ENCODE data around the gene GPR39. TPM values are rescaled to one million over a fixed set of nuclear protein-coding genes. Genes with fewer than 3 reads are reported as not detected.

GPR39 gene
- total RNA-seq, 4 donors from 2014 or later, result 0.13 to 1.3 TPM; not detected in 2

DNA sequence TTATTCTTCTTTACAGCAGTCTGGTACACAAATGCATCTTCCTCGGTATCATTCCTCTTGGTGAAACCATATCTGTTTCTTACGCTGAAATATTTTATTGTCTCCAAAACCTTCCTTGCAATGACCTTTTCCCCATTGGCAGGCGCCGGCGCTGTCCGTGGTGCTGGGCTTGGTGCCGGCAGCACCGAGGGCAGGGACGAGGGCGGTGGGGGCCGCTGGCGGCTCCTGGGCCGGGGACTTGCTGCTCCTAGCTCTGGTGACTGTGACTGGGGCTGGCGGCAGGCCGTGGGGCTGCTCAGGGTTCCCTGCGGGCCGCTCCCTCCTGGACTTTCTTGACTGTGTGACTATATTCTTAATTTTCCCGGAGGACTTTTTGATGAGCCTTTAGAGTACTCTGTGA lies 72.5 kb downstream of the GPR39 start:
- peak; percentile 57 for DNase-seq (ENCODE audit: extremely low spot score)
- Histone ChIP-seq H3K36me3 (no peaks in the 10 kb centered on the region), H3K27ac (replicated peaks in 1 of 4) (no peak overlapping the region), H3K4me3 (no peak overlapping the region), H3K4me1 (no peaks in the 10 kb centered on the region), H3K9me3 (no peaks in the 10 kb centered on the region), H3K27me3 (peaks cover 0 to 17% (median 2%) of the 10 kb centered on the region in 4 donors)
- WGBS, result 14% methylated on average over 14 of the region's 18 CpGs
- intact Hi-C loops (cut with DNase I), result no loop called here
- TF ChIP-seq EP300 (IDR thresholded peaks at IDR 0.05) (no peak), POLR2AphosphoS5 (IDR thresholded peaks at IDR 0.05) (no peak), POLR2A (IDR thresholded peaks at IDR 0.05; ENCODE audit: low read depth) (no peak)
- TF ChIP-seq, protein P1, sequence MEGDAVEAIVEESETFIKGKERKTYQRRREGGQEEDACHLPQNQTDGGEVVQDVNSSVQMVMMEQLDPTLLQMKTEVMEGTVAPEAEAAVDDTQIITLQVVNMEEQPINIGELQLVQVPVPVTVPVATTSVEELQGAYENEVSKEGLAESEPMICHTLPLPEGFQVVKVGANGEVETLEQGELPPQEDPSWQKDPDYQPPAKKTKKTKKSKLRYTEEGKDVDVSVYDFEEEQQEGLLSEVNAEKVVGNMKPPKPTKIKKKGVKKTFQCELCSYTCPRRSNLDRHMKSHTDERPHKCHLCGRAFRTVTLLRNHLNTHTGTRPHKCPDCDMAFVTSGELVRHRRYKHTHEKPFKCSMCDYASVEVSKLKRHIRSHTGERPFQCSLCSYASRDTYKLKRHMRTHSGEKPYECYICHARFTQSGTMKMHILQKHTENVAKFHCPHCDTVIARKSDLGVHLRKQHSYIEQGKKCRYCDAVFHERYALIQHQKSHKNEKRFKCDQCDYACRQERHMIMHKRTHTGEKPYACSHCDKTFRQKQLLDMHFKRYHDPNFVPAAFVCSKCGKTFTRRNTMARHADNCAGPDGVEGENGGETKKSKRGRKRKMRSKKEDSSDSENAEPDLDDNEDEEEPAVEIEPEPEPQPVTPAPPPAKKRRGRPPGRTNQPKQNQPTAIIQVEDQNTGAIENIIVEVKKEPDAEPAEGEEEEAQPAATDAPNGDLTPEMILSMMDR (IDR thresholded peaks at IDR 0.05), result no peak

- no peak overlapping the region for H3K27ac ChIP-seq (replicated peaks in 1 of 4)
- no peaks in the 10 kb centered on the region for H3K9me3 ChIP-seq
- no peaks in the 10 kb centered on the region for H3K36me3 ChIP-seq
- intact Hi-C loops (cut with DNase I), result no loop called here
- TF ChIP-seq, protein P1 (IDR thresholded peaks at IDR 0.05), result no peak
- no peak for TF ChIP-seq EP300 (IDR thresholded peaks at IDR 0.05)
- no peak for TF ChIP-seq POLR2AphosphoS5 (IDR thresholded peaks at IDR 0.05)
- TF ChIP-seq POLR2A (IDR thresholded peaks at IDR 0.05; ENCODE audit: low read depth), result no peak
- no peaks in the 10 kb centered on the region for H3K4me1 ChIP-seq
- H3K4me3 ChIP-seq, result no peak overlapping the region
- H3K27me3 ChIP-seq, result no peaks in the 10 kb centered on the region
- WGBS, result 81% methylated on average over 2 of the region's 2 CpGs
- DNase-seq (ENCODE audit: extremely low spot score), result peak; percentile 62
These were observed 79.3 kb downstream of the GPR39 start for GRCh38 chr2:132495881-132496280.

DNA sequence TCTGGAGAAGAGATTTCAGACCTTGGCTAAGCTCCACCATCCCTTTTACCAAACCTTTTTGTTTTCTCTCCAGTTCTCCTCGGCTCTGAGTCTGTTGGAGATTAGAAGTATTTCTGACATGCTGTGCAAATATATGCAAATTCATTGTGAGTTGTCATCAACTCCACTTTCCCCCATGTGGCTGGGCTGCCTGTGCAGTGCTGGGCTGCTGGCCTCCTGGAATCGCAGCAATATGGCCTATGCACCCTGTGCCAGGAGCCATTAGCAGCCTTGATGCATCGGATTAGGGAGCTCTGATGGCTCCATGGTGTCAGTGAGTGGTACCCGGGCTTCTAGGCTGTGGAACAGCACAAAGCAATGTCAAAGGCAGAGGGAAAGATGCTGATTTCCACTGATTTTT lies 80.0 kb downstream of the GPR39 start:
- Histone ChIP-seq H3K4me1 (no peaks in the 10 kb centered on the region), H3K4me3 (no peak overlapping the region), H3K27me3 (no peaks in the 10 kb centered on the region), H3K9me3 (peaks cover 0 to under 1% (median 0%) of the 10 kb centered on the region in 4 donors), H3K36me3 (no peaks in the 10 kb centered on the region), H3K27ac (replicated peaks in 1 of 4) (no peak overlapping the region)
- intact Hi-C loops (cut with DNase I), result no loop called here
- TF ChIP-seq POLR2A (IDR thresholded peaks at IDR 0.05; ENCODE audit: low read depth) (no peak), EP300 (IDR thresholded peaks at IDR 0.05) (no peak), POLR2AphosphoS5 (IDR thresholded peaks at IDR 0.05) (no peak)
- TF ChIP-seq, protein P1 (IDR thresholded peaks at IDR 0.05), result no peak
- DNase-seq (ENCODE audit: extremely low spot score), result peak; percentile 57
- 81% methylated on average over 4 of the region's 4 CpGs for WGBS

DNA sequence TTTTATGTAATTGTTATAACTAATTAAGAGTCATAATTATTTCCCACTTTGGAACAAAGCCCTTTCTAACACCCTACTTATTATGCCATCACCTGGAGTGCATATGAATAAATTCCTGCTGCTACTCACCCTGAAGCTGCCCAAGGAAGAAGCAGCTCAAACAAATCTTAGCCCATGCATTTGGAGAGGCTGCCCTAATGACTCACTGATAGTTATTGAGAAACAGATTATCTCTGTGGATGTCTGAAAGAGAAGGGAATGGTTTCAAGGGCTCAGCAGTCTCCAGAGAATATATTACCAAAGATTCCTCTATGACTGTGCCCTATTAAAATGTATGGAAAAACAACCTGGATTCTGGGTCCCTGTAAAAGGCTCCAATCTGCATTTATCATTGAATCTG lies 81.0 kb downstream of the GPR39 start:
- no peak for DNase-seq (ENCODE audit: extremely low spot score)
- intact Hi-C loops (cut with DNase I), result no loop called here
- Histone ChIP-seq H3K27me3 (no peaks in the 10 kb centered on the region), H3K4me1 (no peaks in the 10 kb centered on the region), H3K27ac (replicated peaks in 1 of 4) (no peak overlapping the region), H3K9me3 (peaks cover 0 to 10% (median 2%) of the 10 kb centered on the region in 4 donors), H3K4me3 (no peak overlapping the region), H3K36me3 (no peaks in the 10 kb centered on the region)
- no peak for TF ChIP-seq POLR2AphosphoS5 (IDR thresholded peaks at IDR 0.05)
- TF ChIP-seq POLR2A (IDR thresholded peaks at IDR 0.05; ENCODE audit: low read depth), result no peak
- TF ChIP-seq EP300 (IDR thresholded peaks at IDR 0.05), result no peak
- TF ChIP-seq, protein P1 (IDR thresholded peaks at IDR 0.05), result no peak

GRCh38 chr2:132503701-132504100 lies 87.1 kb downstream of the GPR39 start:
- no peaks in the 10 kb centered on the region for H3K27me3 ChIP-seq
- no peak overlapping the region for H3K4me3 ChIP-seq
- H3K36me3 ChIP-seq, result no peaks in the 10 kb centered on the region
- H3K27ac ChIP-seq (replicated peaks in 1 of 4), result no peak overlapping the region
- TF ChIP-seq EP300 (IDR thresholded peaks at IDR 0.05), result no peak
- no peak for TF ChIP-seq POLR2AphosphoS5 (IDR thresholded peaks at IDR 0.05)
- no peak for TF ChIP-seq POLR2A (IDR thresholded peaks at IDR 0.05; ENCODE audit: low read depth)
- TF ChIP-seq, protein P1 (IDR thresholded peaks at IDR 0.05), result no peak
- no peaks in the 10 kb centered on the region for H3K4me1 ChIP-seq
- 20% methylated on average over 1 of the region's 1 CpG for WGBS
- intact Hi-C loops (cut with DNase I), result no loop called here
- DNase-seq (ENCODE audit: extremely low spot score), result no peak
- peaks cover 0 to 25% (median 12%) of the 10 kb centered on the region in 4 donors for H3K9me3 ChIP-seq

All from esophagus muscularis mucosa (tissue), 4 donors.